HG02970 (cell line): ENCODE data around the gene TOMM40.
"Not testable (repeated sequence)": the region's sequence is repeated elsewhere in the genome, so short reads cannot be mapped to it uniquely, and the experiment has no call there.

Experiments used
- ATAC-seq: cut with Tn5 transposase; IDR thresholded peaks from one replicate; pipeline ENCODE4 v1.9.1; 2021; ENCODE audit warnings: mild to moderate bottlenecking, moderate library complexity, moderate number of reproducible peaks; ENCODE audit not compliant: unreplicated experiment, low FRiP score

TOMM40 gene

DNA sequence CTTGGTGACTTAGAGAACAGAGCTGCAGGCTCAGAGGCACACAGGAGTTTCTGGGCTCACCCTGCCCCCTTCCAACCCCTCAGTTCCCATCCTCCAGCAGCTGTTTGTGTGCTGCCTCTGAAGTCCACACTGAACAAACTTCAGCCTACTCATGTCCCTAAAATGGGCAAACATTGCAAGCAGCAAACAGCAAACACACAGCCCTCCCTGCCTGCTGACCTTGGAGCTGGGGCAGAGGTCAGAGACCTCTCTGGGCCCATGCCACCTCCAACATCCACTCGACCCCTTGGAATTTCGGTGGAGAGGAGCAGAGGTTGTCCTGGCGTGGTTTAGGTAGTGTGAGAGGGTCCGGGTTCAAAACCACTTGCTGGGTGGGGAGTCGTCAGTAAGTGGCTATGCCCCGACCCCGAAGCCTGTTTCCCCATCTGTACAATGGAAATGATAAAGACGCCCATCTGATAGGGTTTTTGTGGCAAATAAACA lies 33.2 kb downstream of the TOMM40 start:
- no peak for ATAC-seq

DNA sequence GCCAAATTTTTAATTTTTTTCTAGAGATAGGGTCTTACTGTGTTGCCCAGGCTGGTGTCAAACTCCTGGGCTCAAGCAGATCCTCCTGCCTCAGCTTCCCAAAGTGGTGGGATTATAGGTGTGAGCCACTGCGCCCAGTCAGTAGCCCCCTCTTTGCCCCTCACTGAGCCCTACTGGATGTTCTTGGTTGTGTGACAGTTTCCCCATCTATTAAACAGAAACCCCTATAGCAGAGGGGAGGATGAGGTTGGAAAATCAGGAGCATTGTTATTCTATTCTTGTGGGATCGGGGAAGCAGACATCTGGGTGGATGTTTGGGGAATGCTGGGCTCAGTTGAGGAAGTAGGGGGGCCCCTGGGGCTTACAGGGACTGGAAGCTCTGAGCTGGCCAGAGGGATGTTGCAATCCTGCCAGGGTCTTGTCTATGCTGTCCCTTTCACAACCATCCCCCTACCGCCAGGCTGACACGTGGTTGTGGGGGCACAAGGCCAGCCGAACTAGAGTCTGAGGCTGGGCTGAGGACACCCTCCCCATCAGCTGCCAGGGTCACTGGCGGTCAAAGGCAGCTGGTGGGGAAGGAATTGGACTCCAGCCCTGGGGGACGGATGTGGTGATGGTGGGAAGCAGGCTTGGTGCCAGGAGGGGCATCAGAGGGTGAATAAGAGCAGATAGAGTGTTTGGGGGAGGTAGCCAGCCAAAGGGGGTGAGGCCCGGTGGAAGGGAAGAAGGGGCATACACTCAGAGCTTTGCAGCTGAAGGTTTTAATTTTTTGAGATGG lies 34.2 kb downstream of the TOMM40 start:
- no peak for ATAC-seq

DNA sequence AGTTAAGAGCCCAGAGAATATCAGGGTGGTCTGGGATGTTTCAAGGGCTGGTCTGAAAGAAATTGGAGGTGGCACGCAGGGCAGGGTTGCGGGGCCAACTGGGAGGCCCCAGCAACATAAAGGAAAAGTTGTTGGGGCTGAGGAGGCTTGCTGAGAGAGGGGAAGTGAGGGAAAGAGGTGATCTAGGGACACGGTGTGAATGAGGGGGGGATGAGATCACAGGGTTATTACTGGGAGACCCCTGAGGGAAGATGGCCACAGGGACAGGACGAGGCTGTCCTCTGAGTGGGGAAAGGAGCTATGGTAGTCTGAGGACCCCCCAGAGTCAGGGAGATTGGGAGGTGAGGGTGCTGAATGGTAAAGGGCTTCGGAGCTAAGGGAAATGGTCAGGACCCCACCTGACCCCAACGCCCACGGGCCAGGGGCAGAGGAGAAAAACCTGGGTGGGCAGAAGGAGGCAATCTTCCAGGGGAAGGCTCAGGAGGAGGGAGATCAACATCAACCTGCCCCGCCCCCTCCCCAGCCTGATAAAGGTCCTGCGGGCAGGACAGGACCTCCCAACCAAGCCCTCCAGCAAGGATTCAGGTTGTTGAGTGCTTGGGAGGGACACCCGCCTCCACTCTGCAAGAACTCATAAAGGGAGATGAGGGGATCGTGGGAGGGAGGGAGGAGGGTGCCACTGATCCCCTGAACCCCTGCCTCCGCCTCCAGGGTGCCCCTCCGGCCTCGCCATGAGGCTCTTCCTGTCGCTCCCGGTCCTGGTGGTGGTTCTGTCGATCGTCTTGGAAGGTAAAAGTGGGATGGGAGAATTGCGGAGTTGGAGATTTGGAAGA lies 35.4 kb downstream of the TOMM40 start:
- ATAC-seq, result not testable (repeated sequence)

DNA sequence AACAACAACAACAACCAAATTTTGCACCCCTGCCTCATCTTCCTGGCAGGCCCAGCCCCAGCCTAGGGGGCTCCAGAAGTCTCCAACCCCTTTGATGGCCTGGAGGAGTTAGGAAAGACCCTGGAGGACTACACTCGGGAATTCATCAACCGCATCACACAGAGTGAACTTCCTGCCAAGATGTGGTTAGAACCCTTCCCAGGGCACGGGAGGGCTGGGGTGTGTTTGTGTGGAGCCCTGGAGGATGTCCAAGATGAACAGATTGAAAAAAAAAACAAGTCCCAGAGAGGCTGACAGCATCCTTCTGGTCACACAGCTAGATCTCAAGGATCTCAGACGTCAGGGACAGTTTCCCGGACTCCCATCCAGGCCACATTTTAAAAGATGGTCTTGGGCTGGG lies 36.7 kb downstream of the TOMM40 start:
- no peak for ATAC-seq

DNA sequence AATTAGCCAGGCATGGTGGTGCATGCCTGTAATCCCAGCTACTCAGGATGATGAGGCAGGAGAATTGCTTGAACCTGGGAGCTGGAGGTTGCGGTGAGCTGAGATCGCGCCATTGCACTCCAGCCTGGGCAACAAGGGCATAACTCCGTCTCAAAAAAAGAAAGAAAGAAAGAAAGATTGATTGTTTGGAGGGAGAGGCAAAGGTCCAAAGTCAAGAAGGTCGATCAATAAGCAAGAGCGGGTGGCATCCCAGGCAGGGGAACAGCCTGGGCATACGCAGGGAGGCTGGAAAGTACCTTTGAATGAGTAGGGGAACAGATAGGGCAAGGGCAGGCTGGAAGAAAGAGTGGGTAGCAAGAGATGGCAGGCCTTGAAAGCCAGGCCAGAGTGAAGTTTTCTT lies 39.0 kb downstream of the TOMM40 start:
- ATAC-seq, result no peak

DNA sequence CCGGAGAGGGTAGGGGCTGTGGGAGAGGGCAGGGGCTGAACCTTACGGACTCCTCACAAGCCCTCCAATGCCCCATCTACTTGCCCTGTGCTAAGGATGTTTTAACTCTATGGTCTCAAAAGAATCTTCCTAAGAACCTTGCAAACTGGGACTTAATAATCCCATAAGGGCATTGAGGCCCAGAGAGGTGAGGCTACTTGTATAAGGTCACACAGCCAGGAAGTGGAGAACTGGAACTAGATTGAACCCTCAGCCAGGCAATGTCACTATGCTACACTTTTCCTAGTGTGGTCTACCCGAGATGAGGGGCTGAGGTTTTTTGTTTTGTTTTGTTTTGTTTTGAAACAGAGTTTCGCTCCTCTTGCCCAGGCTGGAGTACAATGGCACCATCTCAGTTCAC lies 40.5 kb downstream of the TOMM40 start:
- no peak for ATAC-seq

DNA sequence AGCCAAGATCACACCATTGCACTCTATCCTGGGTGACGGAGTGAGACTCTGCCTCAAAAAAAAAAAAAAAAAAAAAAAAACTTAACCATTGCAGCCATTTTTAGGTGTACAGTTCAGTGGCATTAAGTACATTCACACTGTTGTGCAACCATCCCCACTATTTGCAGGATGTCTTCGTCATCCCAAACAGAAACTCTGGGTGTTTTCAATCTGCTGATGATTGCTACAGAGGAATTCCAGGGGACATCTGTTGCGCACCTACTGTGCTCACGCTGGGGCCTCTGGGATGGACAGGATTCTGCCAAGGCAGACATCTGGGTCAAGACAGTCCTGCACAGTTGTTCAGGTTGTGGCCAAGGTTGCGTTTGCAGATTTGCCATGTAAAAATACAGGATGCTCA lies 48.6 kb downstream of the TOMM40 start:
- ATAC-seq, result no peak

DNA sequence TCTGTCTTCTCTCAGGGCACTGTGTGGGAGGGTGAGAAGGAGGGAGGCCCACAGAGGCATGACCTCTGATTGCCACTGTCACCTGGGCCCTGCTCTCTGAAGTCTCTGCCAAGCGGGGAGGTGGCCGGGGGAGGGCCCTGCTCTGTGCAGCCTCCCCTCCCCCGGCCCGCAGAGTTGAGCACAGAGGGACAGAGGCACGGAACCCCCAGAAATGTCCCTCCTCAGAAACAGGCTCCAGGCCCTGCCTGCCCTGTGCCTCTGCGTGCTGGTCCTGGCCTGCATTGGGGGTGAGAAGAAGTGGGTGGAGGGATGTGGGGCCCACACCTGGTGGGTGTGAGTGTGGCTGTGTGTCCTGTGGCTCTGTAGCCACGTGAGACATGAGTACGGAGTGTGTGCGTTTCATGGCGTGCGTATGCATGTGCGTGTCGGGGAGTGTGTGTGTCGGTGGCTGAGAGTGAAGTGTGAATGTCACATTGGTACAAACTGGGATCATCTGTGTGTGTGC lies 51.1 kb downstream of the TOMM40 start, which contains the start of gene APOC4:
Gene APOC4, plus strand, starts transcription at position 171 of the 505 bp plus-strand sequence. Its CDS starts 41 bp downstream, at position 212.
- no peak for ATAC-seq

DNA sequence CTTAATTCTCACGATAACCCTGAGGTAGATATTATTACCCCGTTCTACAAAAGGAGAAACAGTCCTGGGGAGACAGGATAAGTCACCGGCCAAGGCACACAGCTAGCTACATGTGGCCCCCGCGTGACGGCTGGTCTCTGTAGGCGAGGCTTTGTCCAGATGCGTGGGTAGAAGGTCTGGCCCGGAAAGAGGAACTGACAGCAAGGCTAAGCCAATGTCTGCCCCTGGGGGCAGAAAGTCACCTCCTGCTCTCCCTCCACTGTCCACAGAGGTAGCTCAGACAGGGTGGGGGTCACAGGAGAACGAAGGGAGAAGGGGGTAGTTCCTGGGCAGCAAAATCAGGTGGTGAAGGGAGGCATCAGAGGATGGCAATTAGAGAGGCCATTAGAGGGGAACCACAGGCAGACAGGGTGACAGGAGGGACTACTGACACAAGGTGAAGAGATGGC lies 52.8 kb downstream of the TOMM40 start:
- no peak for ATAC-seq

DNA sequence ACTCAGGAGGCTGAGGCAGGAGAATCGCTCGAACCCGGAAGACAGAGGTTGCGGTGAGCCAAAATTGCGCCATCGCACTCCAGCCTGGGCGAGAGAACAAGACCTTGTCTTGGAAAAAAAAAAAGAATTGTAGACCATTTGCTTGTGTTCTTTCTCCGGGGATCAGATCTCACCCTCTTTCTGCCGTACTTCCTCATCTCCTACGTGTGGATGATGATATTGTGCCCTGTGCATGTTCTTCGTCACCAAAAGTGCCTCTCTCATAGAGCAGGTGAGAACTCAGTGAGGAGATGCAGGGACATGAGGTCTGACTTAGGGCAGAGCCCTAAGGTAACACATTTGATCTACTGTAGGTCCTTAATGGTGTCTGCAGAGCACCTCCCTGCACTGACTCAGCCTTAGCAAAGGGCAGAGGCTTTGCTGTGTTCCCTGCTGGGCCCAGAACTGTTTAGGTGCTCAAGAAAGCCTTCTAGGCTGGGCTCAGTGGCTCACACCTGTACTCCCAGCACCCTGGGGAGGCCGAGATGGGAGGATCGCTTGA lies 56.1 kb downstream of the TOMM40 start:
- ATAC-seq, result no peak

DNA sequence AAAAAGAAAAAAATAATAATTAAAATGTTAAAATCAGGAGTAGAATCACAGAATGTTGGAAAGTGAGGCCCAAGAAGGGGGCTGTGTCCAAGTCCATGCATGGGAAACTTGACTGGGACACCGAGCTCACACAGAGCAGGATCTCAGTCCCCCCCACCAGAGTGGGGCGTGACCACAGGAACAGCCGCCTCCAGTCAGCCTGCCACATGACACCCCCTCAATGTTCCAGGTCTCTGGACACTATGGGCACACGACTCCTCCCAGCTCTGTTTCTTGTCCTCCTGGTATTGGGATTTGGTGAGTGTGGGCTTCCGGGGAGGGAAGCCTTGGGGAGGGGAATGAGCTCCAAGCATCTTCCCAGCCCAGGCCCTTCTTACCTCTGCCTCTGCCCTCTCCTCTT lies 57.2 kb downstream of the TOMM40 start:
- ATAC-seq, result no peak

DNA sequence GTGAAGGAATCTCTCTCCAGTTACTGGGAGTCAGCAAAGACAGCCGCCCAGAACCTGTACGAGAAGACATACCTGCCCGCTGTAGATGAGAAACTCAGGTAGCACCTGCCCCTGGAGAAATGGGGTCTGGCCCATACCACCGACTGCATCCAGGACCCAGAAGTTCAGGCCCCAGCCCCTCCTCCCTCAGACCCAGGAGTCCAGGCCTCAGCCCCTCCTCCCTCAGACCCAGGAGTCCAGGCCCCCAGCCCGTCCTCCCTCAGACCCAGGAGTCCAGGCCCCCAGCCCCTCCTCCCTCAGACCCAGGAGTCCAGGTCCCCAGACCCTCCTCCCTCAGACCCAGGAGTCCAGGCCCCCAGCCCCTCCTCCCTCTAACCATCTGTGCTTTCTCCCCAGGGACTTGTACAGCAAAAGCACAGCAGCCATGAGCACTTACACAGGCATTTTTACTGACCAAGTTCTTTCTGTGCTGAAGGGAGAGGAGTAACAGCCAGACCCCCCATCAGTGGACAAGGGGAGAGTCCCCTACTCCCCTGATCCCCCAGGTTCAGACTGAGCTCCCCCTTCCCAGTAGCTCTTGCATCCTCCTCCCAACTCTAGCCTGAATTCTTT lies 57.8 kb downstream of the TOMM40 start:
- ATAC-seq, result no peak

DNA sequence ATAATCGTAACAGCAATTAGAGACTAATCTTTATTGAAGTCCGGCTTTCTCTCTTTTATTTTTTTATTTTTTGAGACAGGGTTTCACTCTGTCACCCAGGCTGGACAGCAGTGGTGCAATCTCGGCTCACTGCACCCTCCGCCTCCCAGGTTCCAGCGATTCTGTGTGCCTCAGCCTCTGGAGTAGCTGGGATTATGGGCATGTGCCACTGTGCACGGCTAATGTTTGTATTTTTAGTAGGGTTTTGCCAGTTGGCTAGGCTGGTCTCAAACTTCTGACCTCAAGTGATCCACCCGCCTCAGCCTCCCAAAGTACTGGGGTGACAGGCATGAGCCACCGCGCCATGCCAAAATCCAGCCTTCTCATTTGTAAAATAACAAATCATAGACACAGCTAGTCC lies 58.5 kb downstream of the TOMM40 start:
- ATAC-seq, result no peak

DNA sequence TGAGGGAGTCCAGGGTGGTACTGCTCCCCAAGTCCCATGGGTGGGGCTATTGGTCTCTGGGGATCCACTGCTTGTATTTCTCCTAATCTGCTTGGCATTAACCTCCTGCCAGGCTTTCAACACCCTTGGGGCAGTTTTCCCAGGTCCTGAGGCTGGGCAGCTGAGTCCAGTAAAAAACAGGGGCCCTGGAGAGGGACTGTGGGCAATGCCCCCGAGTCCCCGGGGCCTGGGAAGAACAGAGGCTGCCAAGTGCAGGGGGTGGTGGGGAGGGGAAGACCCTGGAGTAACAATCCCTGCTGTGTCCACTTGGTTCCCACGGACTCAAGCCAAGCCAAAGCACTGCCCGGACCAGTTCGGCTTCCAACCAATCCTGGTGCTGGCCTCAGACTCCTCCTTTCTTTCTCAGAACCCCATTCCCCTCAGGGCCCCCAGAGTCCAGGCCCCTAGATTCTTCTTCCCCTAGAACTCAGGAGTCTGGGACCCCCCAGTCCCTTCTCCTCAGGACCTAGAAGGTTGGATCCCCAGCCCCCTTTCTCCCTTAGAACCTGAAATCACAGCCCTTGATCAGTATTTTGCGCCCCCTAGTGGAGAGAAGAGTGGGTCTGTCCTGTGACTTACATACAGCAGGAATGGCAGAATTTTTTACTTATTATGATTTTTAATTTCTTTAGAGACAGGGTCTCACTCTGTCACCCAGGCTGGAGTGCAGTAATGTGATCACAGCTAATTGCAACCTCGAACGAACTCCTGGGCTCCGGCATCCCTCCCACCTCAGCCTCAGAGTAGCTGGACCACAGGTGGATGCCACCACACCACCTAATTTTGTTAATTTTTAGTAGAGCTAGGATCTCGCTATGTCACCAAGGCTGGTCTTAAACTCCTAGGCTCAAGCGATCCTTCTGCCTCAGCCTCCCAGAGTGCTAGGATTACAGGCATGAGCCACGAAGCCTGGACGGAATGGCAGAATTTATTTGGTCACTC lies 60.4 kb downstream of the TOMM40 start:
- no peak for ATAC-seq
